GM23248 (cell line): ENCODE results near the gene HERPUD1.

Experiments
- EZH2 ChIP-seq: fragments of 200-600 bp; sonication (generic); IDR thresholded peaks from 2 replicates; pipeline ENCODE4 v1.6.1; 2018; ENCODE audit warnings: antibody characterized with exemption, mild to moderate bottlenecking; ENCODE audit not compliant: insufficient read depth, poor library complexity, severe bottlenecking
- EZH2phosphoT487 ChIP-seq: fragments of 200-600 bp; sonication (generic); IDR thresholded peaks from 2 replicates; pipeline ENCODE4 v1.6.1; 2018; ENCODE audit warnings: antibody characterized with exemption, moderate library complexity, mild to moderate bottlenecking, low read depth; ENCODE audit not compliant: insufficient read depth

GRCh38 chr16:56971768-56972043, 39.8 kb downstream of the HERPUD1 start:
- TF ChIP-seq EZH2 (no peak), EZH2phosphoT487 (no peak)
